ENCODE results near the gene TAF10.

Gene TAF10

DNA sequence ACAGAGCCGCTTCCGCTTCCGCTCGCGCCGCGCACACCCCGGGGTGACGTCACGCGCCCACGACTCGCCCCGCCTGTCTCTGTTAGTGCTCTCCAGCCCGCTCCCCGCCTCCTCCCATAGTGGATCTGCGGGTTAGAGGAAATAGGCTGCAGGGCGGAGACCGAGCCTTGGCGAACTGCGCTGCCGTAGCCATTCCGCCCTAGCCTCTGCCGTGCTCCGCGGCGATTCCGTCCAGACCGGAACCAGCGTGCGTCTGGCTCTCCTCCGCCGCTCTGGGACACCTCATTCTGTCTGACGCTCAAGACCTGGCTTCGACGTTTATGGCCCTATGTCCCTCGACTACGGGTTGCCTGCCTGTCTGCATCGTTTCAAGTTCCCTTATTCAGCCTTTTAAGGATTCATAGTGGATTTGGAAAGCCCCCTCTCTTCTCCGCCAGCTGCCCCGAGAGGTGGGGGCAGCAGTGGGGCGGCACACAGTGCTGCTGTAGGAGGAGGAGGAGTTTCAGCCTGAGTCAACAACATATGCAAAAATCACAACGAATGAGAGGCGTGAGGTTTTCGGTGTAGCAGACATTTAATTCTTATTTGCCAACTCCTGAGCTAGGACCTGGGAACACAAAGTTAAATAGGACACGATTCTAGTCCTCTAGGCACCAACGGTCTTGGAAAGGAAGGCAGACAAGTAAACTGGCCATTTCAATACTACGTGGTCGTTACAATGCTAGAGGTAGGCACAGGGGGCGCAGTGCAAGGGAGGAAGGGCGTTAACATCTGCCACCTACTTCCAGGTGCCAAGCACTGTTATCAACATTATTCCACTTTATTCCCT, at the start of gene TAF10:
TSS of gene TAF10 (minus strand) at position 4 of the 829 bp plus-strand sequence. CDS start 27 bp downstream, outside the sequence.
- Mint-ChIP-seq H3K27me3 (ENCODE audit: low read depth) (no peaks in the 10 kb centered on the region), H3K4me1 (peaks cover 3% of the 10 kb centered on the region), H3K36me3 (ENCODE audit: low read depth) (peaks cover 35% of the 10 kb centered on the region), H3K4me3 (peak within 1 kb of the TSS; percentile 88 to 93 (median 90)), H3K27ac (peak within 1 kb of the TSS in 2 of 3 experiments; percentile 84 to 87), H3K9me3 (no peaks in the 10 kb centered on the region)
- TF ChIP-seq CTCF (IDR thresholded peaks at IDR 0.05; ENCODE audit: unreplicated experiment in 3 of 3): peak; percentile 34 to 56 (median 48)

GRCh38 chr11:6660712-6661111, 48.7 kb upstream of the TAF10 start:
- H3K9me3 Mint-ChIP-seq: no peaks in the 10 kb centered on the region
- H3K4me3 Mint-ChIP-seq: no peak overlapping the region

DNA sequence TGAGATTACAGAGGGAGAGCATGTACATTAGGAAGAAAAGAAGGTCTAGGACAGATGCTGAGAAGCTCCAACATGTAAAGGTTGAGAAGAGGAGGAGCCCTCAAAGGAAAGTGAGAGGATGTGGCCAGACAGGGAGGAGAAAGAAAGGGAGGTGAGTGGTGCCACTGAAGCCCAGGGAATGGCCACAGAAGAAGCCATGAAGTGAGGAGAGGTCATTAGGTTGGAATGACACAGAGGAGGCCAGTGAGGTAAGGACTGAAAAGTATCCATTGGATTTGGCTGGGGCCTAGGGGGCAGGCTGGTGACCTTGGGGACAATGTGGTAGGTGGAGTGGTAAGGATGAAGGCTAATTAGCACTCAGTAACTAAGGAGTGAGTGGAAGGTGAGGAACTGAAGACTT, 46.6 kb upstream of the TAF10 start:
- H3K36me3 Mint-ChIP-seq (ENCODE audit: low read depth): no peaks in the 10 kb centered on the region
- H3K9me3 Mint-ChIP-seq: no peaks in the 10 kb centered on the region
- H3K4me1 Mint-ChIP-seq: peaks cover 18% of the 10 kb centered on the region
- no peak overlapping the region for H3K4me3 Mint-ChIP-seq
- peaks cover 9% of the 10 kb centered on the region for H3K27me3 Mint-ChIP-seq (ENCODE audit: low read depth)
- TF ChIP-seq CTCF (IDR thresholded peaks at IDR 0.05; ENCODE audit: unreplicated experiment in 3 of 3): no peak
- H3K27ac Mint-ChIP-seq: no peak overlapping the region

More at GRCh38 chr11:6660712-6661111, 48.7 kb upstream of the TAF10 start:
- TF ChIP-seq CTCF (IDR thresholded peaks at IDR 0.05; ENCODE audit: unreplicated experiment in 3 of 3): no peak
- no peaks in the 10 kb centered on the region for H3K36me3 Mint-ChIP-seq (ENCODE audit: low read depth)
- peaks cover 9% of the 10 kb centered on the region for H3K27me3 Mint-ChIP-seq (ENCODE audit: low read depth)
- no peak overlapping the region for H3K27ac Mint-ChIP-seq
- H3K4me1 Mint-ChIP-seq: peaks cover 26% of the 10 kb centered on the region

DNA sequence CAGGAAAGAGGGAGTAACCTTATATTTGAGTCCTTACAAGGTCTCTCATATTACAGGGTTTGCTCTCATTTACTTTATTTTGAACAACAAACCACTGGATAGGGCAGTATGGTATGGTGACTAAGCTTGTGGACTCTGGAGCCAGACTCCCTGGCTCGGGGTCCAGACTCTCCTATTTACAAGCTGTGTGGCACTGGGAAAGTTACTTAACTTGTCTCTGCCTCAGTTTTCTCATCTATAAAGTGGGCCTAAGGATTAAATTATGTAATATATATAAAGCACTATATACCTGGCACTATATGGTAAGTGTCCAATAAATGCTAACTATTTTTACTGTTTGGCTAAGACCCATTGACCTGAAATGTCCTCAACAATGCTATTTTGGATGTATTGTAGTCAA, 45.3 kb upstream of the TAF10 start:
- no peak for TF ChIP-seq CTCF (IDR thresholded peaks at IDR 0.05; ENCODE audit: unreplicated experiment in 3 of 3)
- Mint-ChIP-seq H3K27ac (peak overlapping the region; percentile 60 to 89 (median 85)), H3K27me3 (ENCODE audit: low read depth) (peaks cover 4% of the 10 kb centered on the region), H3K9me3 (no peaks in the 10 kb centered on the region), H3K4me1 (peaks cover 10% of the 10 kb centered on the region), H3K4me3 (peak overlapping the region; percentile 88 to 91 (median 90)), H3K36me3 (ENCODE audit: low read depth) (no peaks in the 10 kb centered on the region)

DNA sequence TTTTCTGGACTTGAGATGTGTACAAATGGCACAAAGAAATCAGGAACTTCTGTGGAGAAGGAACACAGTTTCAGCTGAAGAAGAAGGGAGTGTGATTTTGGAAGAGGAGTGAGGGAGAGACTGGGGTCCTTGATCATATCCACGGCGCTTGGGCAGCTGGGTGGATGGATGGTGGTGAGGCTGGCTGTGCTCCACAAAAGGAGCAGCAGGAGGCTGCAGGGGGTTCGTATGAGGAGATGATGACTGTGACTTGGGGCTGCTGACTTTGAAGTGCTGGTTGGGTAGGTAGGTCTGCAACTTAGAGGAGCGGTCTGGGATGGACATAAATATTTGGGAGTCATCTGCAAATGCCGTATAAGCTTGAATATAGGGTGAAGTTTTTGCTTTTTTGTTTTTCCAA, 44.9 kb upstream of the TAF10 start:
- Mint-ChIP-seq H3K36me3 (ENCODE audit: low read depth) (no peaks in the 10 kb centered on the region), H3K27me3 (ENCODE audit: low read depth) (peaks cover 4% of the 10 kb centered on the region), H3K4me1 (peaks cover 10% of the 10 kb centered on the region), H3K27ac (peak overlapping the region; percentile 60 to 89 (median 85)), H3K4me3 (peak overlapping the region; percentile 88 to 91 (median 90)), H3K9me3 (no peaks in the 10 kb centered on the region)
- TF ChIP-seq CTCF (IDR thresholded peaks at IDR 0.05; ENCODE audit: unreplicated experiment in 3 of 3): no peak

DNA sequence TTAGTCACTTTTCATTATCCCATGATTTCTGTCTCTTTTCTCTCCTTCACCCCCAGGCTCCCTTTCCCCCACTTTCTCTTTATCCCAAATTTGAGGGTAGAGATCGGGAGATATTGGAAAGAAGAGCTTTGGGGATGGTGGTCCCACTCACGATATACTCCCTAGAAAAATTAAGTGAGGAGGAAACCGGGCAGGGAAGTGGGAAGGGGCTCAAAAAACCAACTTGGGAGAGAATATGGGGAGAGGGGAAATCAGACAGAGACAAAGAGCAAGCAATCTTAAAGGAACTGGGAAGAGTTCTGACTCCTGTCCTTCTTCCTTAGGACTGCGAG, 44.5 kb upstream of the TAF10 start:
- peaks cover 10% of the 10 kb centered on the region for H3K4me1 Mint-ChIP-seq
- H3K27ac Mint-ChIP-seq: peak overlapping the region; percentile 60 to 89 (median 85)
- no peaks in the 10 kb centered on the region for H3K36me3 Mint-ChIP-seq (ENCODE audit: low read depth)
- TF ChIP-seq CTCF (IDR thresholded peaks at IDR 0.05; ENCODE audit: unreplicated experiment in 3 of 3): no peak
- H3K27me3 Mint-ChIP-seq (ENCODE audit: low read depth): peaks cover 4% of the 10 kb centered on the region
- no peaks in the 10 kb centered on the region for H3K9me3 Mint-ChIP-seq
- H3K4me3 Mint-ChIP-seq: peak overlapping the region; percentile 88 to 91 (median 90)
